Hepatocyte (in vitro differentiated cells): Measurements from ENCODE around the gene DIAPH2. TPM values are rescaled to one million over a fixed set of nuclear protein-coding genes. Genes with fewer than 3 reads are reported as not detected.

Experiments used
- DNase-seq: peaks from one replicate; pipeline ENCODE4 v3.0.0-alpha.2; 2016; ENCODE audit warnings: low spot score
- H2AFZ ChIP-seq: fragments of 200-600 bp; sonication (generic); 2 replicates; pipeline ENCODE4 v1.6.0; 2016; ENCODE audit warnings: antibody characterized with exemption, mild to moderate bottlenecking
- H3K27ac ChIP-seq: fragments of 200-600 bp; sonication (generic); 2 replicates; pipeline ENCODE4 v1.5.1; 2016; ENCODE audit warnings: mild to moderate bottlenecking
- H3K27me3 ChIP-seq: fragments of 200-600 bp; sonication (generic); 2 replicates; pipeline ENCODE4 v1.6.1; 2016
- H3K36me3 ChIP-seq: fragments of 200-600 bp; sonication (generic); replicated peaks from 2 replicates; pipeline ENCODE4 v1.5.1; 2016; ENCODE audit warnings: low read depth; ENCODE audit not compliant: insufficient read depth
- H3K4me1 ChIP-seq: fragments of 200-600 bp; sonication (generic); 2 replicates; pipeline ENCODE4 v1.5.1; 2016; ENCODE audit warnings: mild to moderate bottlenecking, moderate library complexity; ENCODE audit not compliant: insufficient read depth
- H3K4me2 ChIP-seq: fragments of 200-600 bp; sonication (generic); 2 replicates; pipeline ENCODE4 v1.6.0; 2016
- H3K4me3 ChIP-seq: fragments of 200-600 bp; sonication (generic); 2 replicates; pipeline ENCODE4 v1.5.1; 2016; ENCODE audit warnings: mild to moderate bottlenecking
- H3K79me2 ChIP-seq: fragments of 200-600 bp; sonication (generic); 2 replicates; pipeline ENCODE4 v1.6.0; 2017; ENCODE audit warnings: mild to moderate bottlenecking
- H3K9me2 ChIP-seq: fragments of 200-600 bp; sonication (generic); replicated peaks from 2 replicates; pipeline ENCODE4 v1.6.0; 2017; ENCODE audit warnings: mild to moderate bottlenecking; ENCODE audit not compliant: insufficient read depth
- H3K9me3 ChIP-seq: fragments of 200-600 bp; sonication (generic); 2 replicates; pipeline ENCODE4 v1.5.1; 2016; ENCODE audit warnings: low read depth, mild to moderate bottlenecking
- H4K20me1 ChIP-seq: fragments of 200-600 bp; sonication (generic); 2 replicates; pipeline ENCODE4 v1.6.0; 2016; ENCODE audit warnings: mild to moderate bottlenecking; ENCODE audit not compliant: insufficient read depth, poor library complexity, severe bottlenecking
- EZH2 ChIP-seq: fragments of 200-600 bp; sonication (generic); IDR thresholded peaks from 2 replicates; pipeline ENCODE4 v1.6.1; 2016; ENCODE audit warnings: antibody characterized with exemption, mild to moderate bottlenecking, borderline replicate concordance
- EZH2phosphoT487 ChIP-seq: fragments of 200-600 bp; sonication (generic); IDR thresholded peaks from one replicate; pipeline ENCODE4 v1.6.1; 2018; ENCODE audit warnings: antibody characterized with exemption, mild to moderate bottlenecking, low read depth, moderate library complexity; ENCODE audit not compliant: unreplicated experiment, severe bottlenecking
- WGBS: methylation state at CpG from one replicate; pipeline ENCODE4 v1.1.6; 2016; ENCODE audit warnings: low lambda C conversion rate; ENCODE audit errors: missing lambda C conversion rate; 5-methylcytosine and 5-hydroxymethylcytosine counted together
- polyA plus RNA-seq: library from polyadenylated mRNA; unstranded; fragments of >200 nt; fragmentation: Nextera tagmentation; extraction: Ambion mirVana; gene quantifications from 2 replicates; pipeline ENCODE4 v1.2.1, GENCODE V29; 2016
- total RNA-seq: library from RNA; depleted of rRNA; stranded (reverse); fragments of >200 nt; gene quantifications from 2 replicates; pipeline ENCODE4 v1.2.3, GENCODE V29; 2014
- TF ChIP-seq, protein P1 (sequence below): fragments of 200-600 bp; sonication (generic); IDR thresholded peaks from 2 replicates; pipeline ENCODE4 v1.5.1; 2016; ENCODE audit warnings: antibody characterized with exemption, mild to moderate bottlenecking; ENCODE audit not compliant: poor library complexity

The DIAPH2 gene
- total and polyA plus RNA-seq, 2 experiments from 2014 or later = 14.8 to 32.4 TPM

DNA sequence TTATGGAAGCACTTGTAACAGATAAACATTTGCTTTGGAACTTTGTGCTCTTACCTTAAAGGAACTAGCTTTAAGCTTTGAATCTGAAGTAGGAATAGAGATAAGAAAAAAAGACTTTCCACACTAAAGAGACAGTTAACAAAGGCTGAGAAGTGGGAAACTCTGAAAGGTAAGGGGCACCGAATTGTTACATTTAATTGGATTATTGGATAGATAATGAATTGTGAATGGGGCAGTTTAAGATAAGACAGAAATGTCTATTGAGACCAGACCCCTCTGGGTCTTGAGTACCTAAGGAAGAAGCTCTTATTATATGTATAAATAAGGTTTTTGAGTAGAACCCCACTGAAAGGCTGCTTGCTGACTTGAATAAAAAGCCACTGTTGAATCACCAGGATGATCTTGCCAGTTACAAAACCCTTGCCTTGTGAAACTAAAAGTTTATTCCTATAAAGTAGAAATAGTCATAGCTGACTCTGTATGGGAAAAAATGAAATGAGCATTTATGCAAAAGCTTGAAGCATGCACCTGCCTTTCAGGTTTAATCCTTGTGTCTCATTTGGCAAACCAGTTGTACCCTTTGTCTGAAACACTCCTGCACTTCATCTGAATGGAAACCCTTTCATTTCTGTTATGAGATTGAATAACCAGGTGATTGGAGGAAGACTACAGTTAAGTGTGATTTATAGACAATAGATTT is 622.3 kb downstream of the DIAPH2 start:
- H2AFZ ChIP-seq = no peak overlapping the region
- no peak for DNase-seq
- no peak overlapping the region for H3K4me3 ChIP-seq
- no peaks in the 10 kb centered on the region for H3K9me2 ChIP-seq
- WGBS = 29% methylated on average over 1 of the region's 1 CpG
- no peaks in the 10 kb centered on the region for H4K20me1 ChIP-seq
- TF ChIP-seq, protein P1, sequence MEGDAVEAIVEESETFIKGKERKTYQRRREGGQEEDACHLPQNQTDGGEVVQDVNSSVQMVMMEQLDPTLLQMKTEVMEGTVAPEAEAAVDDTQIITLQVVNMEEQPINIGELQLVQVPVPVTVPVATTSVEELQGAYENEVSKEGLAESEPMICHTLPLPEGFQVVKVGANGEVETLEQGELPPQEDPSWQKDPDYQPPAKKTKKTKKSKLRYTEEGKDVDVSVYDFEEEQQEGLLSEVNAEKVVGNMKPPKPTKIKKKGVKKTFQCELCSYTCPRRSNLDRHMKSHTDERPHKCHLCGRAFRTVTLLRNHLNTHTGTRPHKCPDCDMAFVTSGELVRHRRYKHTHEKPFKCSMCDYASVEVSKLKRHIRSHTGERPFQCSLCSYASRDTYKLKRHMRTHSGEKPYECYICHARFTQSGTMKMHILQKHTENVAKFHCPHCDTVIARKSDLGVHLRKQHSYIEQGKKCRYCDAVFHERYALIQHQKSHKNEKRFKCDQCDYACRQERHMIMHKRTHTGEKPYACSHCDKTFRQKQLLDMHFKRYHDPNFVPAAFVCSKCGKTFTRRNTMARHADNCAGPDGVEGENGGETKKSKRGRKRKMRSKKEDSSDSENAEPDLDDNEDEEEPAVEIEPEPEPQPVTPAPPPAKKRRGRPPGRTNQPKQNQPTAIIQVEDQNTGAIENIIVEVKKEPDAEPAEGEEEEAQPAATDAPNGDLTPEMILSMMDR = no peak
- no peak for TF ChIP-seq EZH2
- no peak for TF ChIP-seq EZH2phosphoT487
- no peaks in the 10 kb centered on the region for H3K36me3 ChIP-seq
- no peak overlapping the region for H3K4me2 ChIP-seq
- no peak overlapping the region for H3K27ac ChIP-seq
- H3K79me2 ChIP-seq = no peaks in the 10 kb centered on the region
- H3K27me3 ChIP-seq = no peaks in the 10 kb centered on the region
- no peaks in the 10 kb centered on the region for H3K4me1 ChIP-seq
- H3K9me3 ChIP-seq = no peaks in the 10 kb centered on the region

DNA sequence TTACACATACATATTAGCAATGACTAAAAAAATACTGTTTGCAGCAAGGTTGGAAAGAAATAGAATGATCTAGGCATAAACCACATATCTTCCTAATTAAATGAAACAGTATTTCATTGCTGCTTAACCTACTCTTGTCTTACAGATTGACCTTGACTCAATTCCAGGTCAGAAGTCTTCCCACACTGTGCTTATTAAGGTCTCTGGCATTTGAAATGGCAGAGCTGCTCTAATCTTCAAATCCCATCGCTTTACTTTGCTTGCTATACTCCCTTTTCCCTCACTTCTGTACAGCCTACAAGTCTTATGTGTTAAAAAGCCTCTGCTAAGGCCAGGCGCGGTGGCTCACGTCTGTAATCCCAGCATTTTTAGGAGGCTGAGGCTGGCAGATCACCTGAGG is 623.5 kb downstream of the DIAPH2 start:
- H3K4me2 ChIP-seq = no peak overlapping the region
- no peak overlapping the region for H3K27ac ChIP-seq
- WGBS = 72% methylated on average over 4 of the region's 4 CpGs
- no peak overlapping the region for H3K4me3 ChIP-seq
- H3K36me3 ChIP-seq = no peaks in the 10 kb centered on the region
- no peak overlapping the region for H2AFZ ChIP-seq
- no peaks in the 10 kb centered on the region for H3K79me2 ChIP-seq
- no peaks in the 10 kb centered on the region for H4K20me1 ChIP-seq
- TF ChIP-seq EZH2 (no peak), EZH2phosphoT487 (no peak)
- TF ChIP-seq, protein P1 = no peak
- no peaks in the 10 kb centered on the region for H3K9me3 ChIP-seq
- no peaks in the 10 kb centered on the region for H3K4me1 ChIP-seq
- no peaks in the 10 kb centered on the region for H3K27me3 ChIP-seq
- H3K9me2 ChIP-seq = no peaks in the 10 kb centered on the region
- DNase-seq = no peak

DNA sequence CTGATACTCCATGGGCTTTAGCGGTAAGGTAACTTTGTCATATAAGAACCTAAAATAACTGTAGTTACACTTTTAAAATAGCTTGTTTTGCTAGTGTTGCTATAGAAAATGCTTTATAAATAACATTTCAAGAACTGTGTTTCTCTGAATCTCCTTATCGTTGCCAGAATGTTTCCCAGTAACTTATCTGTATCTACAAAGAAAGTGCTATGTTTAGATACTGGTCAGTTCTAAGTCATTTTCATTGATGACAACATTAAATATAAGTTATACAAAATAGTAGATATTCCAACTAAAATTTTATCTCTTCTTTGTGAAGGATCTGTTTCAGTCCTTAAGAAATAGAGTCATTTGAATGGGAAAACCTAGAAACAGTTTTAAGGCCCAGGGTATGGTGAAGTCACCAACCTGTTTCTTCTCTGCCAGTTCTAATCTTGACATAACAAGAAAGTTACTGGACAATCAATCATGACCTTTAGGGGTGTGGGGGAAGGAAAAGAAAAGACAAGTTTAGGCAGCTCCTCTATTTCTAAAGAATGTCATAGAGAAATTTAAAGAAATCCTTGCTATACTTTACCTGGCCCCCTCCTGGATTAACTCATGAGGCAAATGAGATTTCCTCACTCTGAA is 625.0 kb downstream of the DIAPH2 start:
- Histone ChIP-seq H3K79me2 (no peaks in the 10 kb centered on the region), H3K27ac (peak overlapping the region; percentile 32), H3K9me2 (no peaks in the 10 kb centered on the region), H3K4me2 (no peak overlapping the region), H4K20me1 (no peaks in the 10 kb centered on the region), H3K36me3 (no peaks in the 10 kb centered on the region), H3K9me3 (no peaks in the 10 kb centered on the region), H3K4me3 (no peak overlapping the region), H3K27me3 (no peaks in the 10 kb centered on the region), H3K4me1 (no peaks in the 10 kb centered on the region), H2AFZ (no peak overlapping the region)
- 77% methylated on average over 2 of the region's 2 CpGs for whole genome bisulfite sequencing
- DNase-seq = no peak
- TF ChIP-seq, protein P1 = no peak
- TF ChIP-seq EZH2phosphoT487 (no peak), EZH2 (no peak)
